ENCODE measurements around the gene RIOX2.

DNA sequence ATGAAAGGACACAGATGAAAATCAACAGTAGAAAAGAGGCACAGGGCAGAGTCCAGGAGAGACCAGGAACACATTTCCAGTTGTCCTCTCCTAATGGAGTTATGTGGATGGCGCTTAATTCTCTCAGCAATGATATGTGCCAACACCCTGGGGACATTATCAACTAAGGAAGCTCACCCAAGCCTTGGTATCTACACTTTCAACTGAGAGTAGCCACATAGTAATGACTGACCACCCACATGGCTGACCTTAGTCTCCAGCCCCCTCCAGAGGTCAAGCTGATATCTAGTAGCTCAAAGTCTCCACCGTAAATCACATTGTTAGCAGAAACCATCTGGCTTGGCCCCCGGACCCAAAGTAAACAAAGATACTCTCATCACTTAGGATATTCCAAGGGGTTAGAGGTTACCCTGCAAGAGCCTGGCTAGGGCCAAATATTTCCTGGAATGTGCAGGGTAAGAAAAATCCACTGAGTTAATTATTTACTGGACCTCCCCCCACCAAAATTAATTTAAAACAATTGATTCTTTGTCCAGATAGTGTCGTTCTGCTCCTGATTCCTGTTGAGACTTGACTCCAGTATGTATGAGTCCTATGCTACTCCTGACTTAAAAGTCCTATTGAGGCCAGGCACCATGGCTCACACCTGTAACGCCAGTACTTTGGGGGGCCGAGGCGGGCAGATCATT lies 38.1 kb upstream of the RIOX2 start:
- TF ChIP-seq CTCF (IDR thresholded peaks at IDR 0.05; ENCODE audit: poor library complexity, severe bottlenecking) (no peak), SMC3 (conservative IDR thresholded peaks at IDR 0.05; ENCODE audit: poor library complexity) (no peak), EP300 (conservative IDR thresholded peaks at IDR 0.05; ENCODE audit: poor library complexity, severe bottlenecking) (no peak), REST (IDR thresholded peaks at IDR 0.05; ENCODE audit: borderline replicate concordance) (no peak), RAD21 (conservative IDR thresholded peaks at IDR 0.05) (no peak)

Measured in neural cell (in vitro differentiated cells).